Astrocyte (in vitro differentiated cells and primary cell): ENCODE measurements around the gene CIT.

Experiments
- EZH2 ChIP-seq: IDR thresholded peaks from 2 replicates; pipeline ENCODE4 v1.6.1; 2012; ENCODE audit warnings: mild to moderate bottlenecking, low read length, inconsistent platforms; ENCODE audit not compliant: insufficient read depth
- TF ChIP-seq, protein P1 (sequence below): IDR thresholded peaks from 2 replicates; pipeline ENCODE4 v1.5.1; 2011; ENCODE audit warnings: low read depth, mild to moderate bottlenecking, inconsistent platforms, low read length, moderate library complexity; ENCODE audit not compliant: insufficient read depth

DNA sequence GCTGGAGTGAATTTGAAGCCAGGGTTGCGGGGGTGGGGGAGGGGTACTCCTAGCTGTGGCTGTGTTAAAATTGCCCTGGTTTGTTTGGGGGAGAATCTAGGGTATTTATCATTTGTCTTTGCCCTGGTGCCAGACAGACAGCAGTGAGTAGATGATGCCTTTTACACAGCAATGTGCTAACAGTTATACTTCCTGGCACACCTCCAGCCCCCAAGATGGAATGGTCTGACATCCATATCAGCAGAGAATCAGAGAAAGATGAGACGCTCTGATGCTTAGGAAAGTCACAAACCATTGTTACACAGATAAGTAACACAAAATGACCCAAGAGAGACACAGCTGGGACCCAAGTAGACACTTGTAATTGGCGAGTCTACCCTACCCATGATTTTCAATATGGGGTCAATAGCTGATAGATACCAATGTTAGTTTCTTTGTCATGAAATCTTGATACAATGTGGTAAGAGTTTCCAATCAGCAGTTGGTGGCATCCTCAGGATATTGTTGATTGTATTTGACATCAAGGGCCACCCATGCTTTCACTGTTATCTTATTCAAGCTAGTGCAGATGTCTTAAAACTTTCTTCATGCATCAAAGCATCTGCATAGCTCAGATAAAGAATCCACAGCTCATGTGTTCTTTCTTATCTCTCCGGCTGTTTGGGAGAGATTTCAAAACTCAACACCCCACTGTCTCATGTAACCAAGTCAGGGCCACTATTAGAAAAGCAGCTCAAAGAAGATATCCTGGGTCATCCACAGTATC lies 211.8 kb downstream of the CIT start:
- no peak for TF ChIP-seq EZH2
- TF ChIP-seq, protein P1, sequence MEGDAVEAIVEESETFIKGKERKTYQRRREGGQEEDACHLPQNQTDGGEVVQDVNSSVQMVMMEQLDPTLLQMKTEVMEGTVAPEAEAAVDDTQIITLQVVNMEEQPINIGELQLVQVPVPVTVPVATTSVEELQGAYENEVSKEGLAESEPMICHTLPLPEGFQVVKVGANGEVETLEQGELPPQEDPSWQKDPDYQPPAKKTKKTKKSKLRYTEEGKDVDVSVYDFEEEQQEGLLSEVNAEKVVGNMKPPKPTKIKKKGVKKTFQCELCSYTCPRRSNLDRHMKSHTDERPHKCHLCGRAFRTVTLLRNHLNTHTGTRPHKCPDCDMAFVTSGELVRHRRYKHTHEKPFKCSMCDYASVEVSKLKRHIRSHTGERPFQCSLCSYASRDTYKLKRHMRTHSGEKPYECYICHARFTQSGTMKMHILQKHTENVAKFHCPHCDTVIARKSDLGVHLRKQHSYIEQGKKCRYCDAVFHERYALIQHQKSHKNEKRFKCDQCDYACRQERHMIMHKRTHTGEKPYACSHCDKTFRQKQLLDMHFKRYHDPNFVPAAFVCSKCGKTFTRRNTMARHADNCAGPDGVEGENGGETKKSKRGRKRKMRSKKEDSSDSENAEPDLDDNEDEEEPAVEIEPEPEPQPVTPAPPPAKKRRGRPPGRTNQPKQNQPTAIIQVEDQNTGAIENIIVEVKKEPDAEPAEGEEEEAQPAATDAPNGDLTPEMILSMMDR: no peak
